Measurements from ENCODE around the gene DOCK4.

GRCh38 chr7:111992601-111993000 lies 213.6 kb downstream of the DOCK4 start:
- no peak for TF ChIP-seq CTCF (IDR thresholded peaks at IDR 0.05; ENCODE audit: insufficient read depth, low read depth, low read length)
- TF ChIP-seq EZH2 (IDR thresholded peaks at IDR 0.05; ENCODE audit: insufficient read depth, low read length) = no peak
